Measurements from ENCODE around the gene SLC34A1.
"Not testable (repeated sequence)": the region's sequence is repeated elsewhere in the genome, so short reads cannot be mapped to it uniquely, and the experiment has no call there.

The SLC34A1 gene

GRCh38 chr5:177355162-177355867 is 28.9 kb upstream of the SLC34A1 start:
- FAIRE-seq: no peak

DNA sequence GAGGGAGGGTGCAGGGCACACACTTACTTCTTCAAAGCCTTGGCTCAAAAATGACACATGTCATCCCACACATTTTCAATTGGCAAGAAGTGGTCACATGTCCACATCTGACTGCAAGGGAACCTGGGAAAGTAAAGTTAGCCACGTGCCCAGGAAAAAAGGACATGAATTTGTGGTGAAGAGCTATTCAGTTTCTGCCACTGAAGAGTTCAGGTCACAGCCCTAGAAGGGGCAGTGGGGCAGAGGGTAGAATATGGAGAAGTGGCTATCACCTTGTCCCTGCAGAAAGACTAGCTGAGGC is 28.4 kb upstream of the SLC34A1 start:
- no peak for FAIRE-seq

- no peak for FAIRE-seq
Measured at GRCh38 chr5:177356746-177357145, 27.5 kb upstream of the SLC34A1 start.

- no peak for FAIRE-seq
Measured at GRCh38 chr5:177357146-177357458, 27.1 kb upstream of the SLC34A1 start.

DNA sequence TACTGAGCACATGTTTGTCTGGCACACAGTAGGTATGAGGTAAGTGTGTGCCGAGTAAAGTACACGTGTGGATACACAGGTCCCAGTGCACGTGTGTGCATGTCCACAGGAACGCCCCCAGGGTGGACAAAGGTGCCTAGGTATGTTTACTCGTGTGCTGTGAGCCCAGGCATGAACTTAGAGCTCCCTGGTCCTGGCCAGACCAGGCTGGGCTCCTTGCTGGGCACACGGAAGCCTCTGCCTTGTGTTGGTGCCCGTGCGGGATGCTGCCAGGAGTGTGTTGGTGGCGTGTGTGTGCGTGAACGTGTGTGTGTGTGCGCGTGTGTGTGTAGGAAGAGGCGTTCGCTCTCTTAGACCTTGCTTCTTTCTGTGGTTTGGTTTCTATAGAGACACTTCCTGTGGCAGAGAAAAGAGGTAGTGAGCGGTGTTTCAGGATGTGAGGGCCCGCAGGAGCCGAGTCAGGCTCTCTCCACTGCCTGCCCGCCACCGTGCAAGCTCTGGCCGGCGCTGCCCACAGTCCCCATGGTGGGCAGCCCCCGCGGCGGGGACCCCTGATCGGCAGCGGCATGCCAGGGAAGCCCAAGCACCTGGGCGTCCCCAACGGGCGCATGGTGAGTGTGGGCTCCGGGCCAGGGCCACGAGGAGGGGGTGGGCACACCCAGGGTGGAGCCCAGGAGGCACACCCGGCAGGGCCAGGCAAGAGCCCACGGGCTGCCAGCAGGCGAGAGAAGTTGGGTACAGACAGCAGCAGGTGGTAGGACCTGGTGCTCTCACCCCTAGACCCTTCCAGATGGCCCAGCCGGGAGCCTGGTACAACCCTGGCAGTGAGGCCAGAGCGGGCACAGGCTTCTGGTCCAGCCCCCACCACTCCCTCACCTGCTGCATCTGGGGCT is 26.5 kb upstream of the SLC34A1 start, which contains the start of gene RGS14:
Gene RGS14 (plus strand): TSS at position 466 of the 893 bp plus-strand sequence. CDS start 101 bp downstream, at position 567.
- FAIRE-seq: no peak

DNA sequence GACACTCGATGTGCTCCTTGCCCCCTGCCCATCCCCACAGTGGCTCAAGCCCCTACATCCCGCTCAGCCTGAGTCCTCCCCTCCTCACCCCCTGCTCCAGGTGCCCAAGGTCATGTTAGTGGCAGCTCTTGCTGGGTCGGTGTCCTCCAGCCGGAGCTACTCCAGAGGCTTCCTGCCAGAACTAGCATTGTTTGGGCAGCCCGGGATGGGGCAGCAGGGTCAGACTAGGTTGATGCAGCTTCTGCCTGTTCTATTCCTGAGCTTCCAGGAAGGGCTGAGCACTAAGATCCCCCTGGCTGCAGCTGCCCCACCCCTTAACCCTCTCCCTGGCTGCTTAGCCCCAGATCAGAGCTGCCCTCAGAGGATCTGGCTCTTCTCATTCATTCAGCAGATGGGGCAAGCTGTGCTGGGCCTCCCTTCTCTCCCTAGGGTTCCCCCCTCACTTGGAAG is 25.8 kb upstream of the SLC34A1 start:
- FAIRE-seq: no peak

- FAIRE-seq: no peak
Measured at GRCh38 chr5:177359451-177359851, 24.8 kb upstream of the SLC34A1 start.

- no peak for FAIRE-seq
Measured at GRCh38 chr5:177359860-177360259, 24.4 kb upstream of the SLC34A1 start.

DNA sequence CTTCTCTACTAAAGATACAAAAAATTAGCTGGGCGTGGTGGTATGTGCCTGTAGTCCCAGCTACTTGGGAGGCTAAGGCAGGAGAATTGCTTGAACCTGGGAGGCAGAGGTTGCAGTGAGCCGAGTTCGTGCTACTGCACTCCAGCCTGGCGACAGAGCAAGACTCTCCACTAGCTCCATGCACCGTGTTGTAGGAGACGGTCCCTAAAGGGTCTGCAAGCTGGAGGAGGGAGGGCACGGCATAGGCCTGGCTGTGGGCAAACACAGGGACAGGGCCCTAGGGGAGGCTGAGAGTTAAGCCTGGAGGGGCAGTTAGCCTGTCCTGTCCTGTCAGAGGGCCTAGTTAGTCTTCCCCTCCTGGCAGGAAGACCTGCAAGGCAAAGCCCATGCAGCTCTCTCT is 23.5 kb upstream of the SLC34A1 start:
- not testable (repeated sequence) for FAIRE-seq

DNA sequence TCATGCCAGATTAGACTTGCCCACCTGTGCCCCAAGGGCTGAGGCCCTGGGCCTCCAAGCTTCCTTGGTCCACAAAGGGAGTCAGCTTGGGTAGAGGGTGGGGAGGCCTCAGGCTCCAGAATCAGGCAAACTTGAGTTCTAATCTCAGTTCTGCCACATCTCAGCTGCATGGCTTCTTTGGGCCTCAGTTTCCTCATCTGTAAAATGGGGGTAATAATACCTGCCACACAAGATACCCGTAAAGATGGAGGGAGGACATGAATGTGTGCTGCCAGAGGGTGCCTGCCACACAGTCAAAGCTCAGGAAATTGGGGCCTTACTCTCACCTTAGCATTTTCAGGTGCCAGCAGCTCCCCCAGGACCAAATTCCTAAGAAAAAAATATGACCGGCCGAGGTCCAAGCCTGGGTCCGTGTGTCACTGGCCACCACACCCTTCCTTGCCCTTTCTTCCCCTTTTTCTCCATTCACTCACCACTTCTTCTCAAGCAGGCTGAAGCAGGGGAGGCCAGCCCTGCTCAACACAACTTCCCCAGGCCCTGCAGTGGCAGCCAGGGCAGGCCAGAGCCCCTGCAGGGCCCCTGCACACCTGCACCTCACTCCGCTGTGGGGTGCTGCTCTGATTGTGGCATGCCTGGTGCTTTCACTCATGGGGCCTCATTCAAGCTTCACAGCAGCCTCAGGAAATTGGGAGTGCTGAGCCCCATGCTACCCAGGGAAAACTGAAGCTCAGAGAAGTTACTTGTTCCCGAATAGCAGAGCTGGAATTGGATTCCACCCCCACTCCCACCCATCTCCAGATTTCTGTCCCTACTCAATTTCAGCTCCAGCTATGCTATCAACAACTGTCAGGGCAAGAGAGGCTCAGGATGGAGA is 22.6 kb upstream of the SLC34A1 start:
- FAIRE-seq: no peak

DNA sequence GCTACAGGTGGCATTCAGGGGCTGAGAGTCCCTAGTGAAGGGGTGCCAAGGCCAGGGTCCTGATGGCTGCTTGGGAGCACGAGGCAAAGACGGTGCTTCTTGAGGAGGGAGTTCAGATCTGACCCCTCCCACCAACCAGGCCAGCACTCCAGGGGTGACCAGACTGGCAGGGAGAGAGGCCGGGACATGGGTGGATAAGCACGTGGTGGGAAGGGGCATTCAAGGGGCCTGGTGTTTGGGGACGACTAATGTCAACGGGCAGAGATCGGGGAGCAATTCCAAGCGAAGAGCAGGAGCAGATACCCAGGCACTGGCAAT is 22.0 kb upstream of the SLC34A1 start:
- no peak for FAIRE-seq

DNA sequence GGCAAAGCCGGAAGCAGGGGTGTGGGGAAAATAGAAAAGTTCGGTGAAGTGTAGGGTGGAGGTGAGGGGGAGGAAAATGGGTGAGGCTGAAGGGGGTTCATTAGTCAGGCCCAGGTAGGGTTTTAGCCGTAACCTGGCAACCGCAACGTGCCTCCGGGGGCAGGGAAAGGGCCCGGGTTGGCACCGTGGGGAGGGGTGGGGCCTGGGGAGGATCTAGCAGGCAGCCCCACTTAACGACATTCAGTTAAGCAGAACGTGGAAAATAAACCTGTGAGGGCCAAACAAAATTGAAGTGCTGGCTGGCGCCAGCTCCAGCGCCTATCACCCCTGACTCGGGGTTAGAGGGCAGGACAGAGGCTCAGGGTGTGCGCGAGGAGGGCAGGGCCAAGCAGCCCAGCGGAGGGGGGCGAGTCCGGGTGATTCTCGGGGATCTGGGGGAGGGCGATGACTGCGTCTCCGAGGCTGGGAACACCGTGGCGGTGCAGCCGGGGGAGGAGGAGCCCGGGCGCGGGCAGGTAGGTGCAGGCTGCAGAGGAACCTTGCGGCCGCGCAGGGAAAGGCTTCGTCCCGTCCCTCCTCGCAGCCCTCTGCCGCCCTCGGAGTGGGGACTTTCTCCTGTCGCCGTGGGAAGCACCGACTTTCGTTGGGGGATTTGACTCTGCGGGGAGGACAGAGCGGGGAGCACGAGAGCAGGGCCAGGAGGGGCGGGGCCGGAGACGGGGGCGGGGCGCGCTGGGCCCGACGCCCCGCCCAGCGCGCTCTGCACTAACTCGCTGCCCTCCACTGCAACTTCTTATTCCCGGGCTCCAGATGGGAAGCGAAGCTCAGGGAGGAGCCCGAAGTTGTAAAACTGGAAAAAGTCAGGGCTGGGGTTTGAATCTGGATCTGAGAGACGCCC is 21.4 kb upstream of the SLC34A1 start:
- no peak for FAIRE-seq

DNA sequence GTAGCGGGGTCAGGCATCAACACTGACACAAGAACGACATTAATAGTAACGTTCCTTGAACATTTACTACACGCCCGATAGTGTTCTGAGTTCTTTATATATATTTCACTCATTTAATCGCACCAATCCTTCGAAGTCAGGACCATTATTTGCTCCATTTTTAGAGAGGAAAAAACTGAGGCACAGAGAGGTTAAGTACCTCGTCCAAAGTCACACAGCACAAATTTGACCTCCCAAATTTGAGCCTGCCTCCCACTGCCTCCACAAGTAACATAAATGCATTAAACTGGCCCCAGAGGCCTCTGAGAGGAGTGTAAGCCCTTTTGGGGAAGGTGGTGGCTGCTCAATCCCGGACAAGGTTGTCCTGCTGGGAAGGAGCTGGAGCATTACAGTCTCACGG is 20.7 kb upstream of the SLC34A1 start:
- FAIRE-seq: no peak

- no peak for FAIRE-seq
Measured at GRCh38 chr5:177364159-177364962, 19.9 kb upstream of the SLC34A1 start.

GRCh38 chr5:177365845-177366527 is 18.2 kb upstream of the SLC34A1 start:
- no peak for FAIRE-seq

DNA sequence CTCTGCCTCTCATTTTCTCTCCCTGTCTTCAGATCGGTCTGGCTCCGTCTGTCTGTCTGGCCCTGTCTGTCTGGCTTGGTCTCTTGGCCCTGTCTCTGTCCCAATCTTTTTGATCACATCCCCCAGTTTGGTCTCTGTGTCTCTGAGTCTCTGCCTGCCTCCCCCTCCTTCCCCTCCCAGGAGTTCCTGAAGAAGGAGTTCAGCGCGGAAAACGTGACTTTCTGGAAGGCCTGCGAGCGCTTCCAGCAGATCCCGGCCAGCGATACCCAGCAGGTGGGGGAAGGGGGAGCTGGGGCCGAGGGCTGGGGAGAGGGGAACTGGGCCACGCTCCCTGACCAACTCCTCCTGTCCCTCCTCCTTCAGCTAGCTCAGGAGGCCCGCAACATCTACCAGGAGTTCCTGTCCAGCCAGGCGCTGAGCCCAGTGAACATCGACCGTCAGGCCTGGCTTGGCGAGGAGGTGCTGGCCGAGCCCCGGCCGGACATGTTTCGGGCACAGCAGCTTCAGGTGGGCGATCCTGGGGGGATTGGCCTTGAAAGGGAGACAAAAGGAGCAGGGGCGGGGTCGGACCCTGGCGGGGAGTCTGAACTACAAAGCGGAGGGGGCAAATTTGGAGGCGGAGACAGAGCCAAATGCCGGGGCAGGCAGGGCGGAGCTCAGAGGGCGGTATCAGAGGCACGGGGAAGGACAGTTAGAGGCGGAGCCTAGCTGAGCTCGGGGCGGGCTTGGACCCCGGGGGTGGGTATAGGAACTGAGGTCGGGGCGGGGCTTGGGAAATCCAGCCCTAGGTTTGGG is 17.5 kb upstream of the SLC34A1 start:
- no peak for FAIRE-seq

- FAIRE-seq: no peak
Measured at GRCh38 chr5:177367323-177367848, 16.8 kb upstream of the SLC34A1 start.

DNA sequence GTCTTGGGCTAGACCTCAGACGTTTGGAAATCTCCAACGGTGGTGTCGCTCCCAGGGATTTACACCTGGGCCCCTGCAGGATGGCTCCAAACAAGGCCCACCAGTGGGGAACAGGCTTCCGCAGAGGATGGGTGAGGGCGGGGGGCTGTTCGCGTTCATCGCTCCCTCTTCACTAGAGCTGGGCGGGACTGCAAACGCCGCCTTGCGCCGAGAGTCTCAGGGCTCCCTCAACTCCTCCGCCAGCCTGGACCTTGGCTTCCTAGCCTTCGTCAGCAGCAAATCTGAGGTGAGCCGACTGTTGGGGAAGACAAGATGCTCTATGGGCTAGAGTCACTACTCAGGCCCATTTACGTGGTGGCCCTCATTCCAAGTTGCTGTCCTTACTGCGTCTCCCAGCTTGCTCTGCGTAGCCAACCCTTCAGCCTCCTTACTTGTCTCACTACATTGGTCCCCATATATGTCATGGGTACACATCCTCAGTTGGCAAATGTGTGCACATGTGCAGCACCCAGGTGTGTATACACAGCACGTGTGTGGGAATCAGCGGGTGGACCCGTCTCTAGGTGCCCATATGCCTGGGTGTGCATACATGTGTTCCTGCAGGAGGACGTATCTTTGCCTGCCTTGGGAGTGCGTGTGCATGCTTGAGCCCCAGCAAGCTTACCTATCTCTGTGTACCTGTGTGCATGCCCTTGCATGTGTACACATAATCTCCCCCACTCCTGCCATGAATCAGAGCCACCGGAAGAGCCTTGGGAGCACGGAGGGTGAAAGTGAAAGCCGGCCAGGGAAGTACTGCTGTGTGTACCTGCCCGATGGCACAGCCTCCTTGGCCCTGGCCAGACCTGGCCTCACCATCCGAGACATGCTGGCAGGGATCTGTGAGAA is 16.0 kb upstream of the SLC34A1 start:
- no peak for FAIRE-seq

Measured in A204.1 (cell line).